HL-60/S4 treated with retinoic acid at 250 ng/mL for 4 days and 3 days (cell line): ENCODE data around the gene KIF26A.
"Not testable (repeated sequence)": the region's sequence is repeated elsewhere in the genome, so short reads cannot be mapped to it uniquely, and the experiment has no call there.

Experiments used
- in situ Hi-C: fragments of 300-500 bp; cut with MboI; formaldehyde crosslinking; loops from 2 replicates; pipeline ENCODE4 v1.7.0; 2022; ENCODE audit warnings: low sequenced_read_pairs

KIF26A gene

GRCh38 chr14:104218361-104219180, 80.2 kb downstream of the KIF26A start:
- in situ Hi-C loops = no loop called here

- in situ Hi-C loops = no loop called here
Measured at GRCh38 chr14:104219731-104220214, 81.4 kb downstream of the KIF26A start.

- in situ Hi-C loops = no loop called here
Measured at GRCh38 chr14:104220215-104221070, 82.1 kb downstream of the KIF26A start.

- in situ Hi-C loops = no loop called here
Measured at GRCh38 chr14:104221071-104221625, 82.8 kb downstream of the KIF26A start.

GRCh38 chr14:104221636-104222369, 83.4 kb downstream of the KIF26A start:
- in situ Hi-C loops = no loop called here

- in situ Hi-C loops = no loop called here
Measured at GRCh38 chr14:104222396-104223036, 84.1 kb downstream of the KIF26A start.

GRCh38 chr14:104223101-104224041, 85.0 kb downstream of the KIF26A start:
- in situ Hi-C loops = no loop called here

- in situ Hi-C loops = no loop called here
Measured at GRCh38 chr14:104224131-104224505, 85.7 kb downstream of the KIF26A start.

GRCh38 chr14:104224506-104225277, 86.3 kb downstream of the KIF26A start:
- in situ Hi-C loops = no loop called here

- in situ Hi-C loops = not testable (repeated sequence)
Measured at GRCh38 chr14:104225278-104226190, 87.1 kb downstream of the KIF26A start.

GRCh38 chr14:104226421-104227383, 88.3 kb downstream of the KIF26A start:
- in situ Hi-C loops = no loop called here

- in situ Hi-C loops = no loop called here
Measured at GRCh38 chr14:104227806-104228205, 89.4 kb downstream of the KIF26A start.

GRCh38 chr14:104228221-104228620, 89.8 kb downstream of the KIF26A start:
- in situ Hi-C loops = no loop called here

- in situ Hi-C loops = no loop called here
Measured at GRCh38 chr14:104228716-104229533, 90.5 kb downstream of the KIF26A start.

- in situ Hi-C loops = no loop called here
Measured at GRCh38 chr14:104229534-104230055, 91.2 kb downstream of the KIF26A start.
